H1 (cell line): Measurements from ENCODE around the gene PRKN. TPM values are rescaled to one million over a fixed set of nuclear protein-coding genes. Genes with fewer than 3 reads are reported as not detected.

Source experiments
- CTCF ChIA-PET: fragments of 300-600 bp; sonication (Branson Sonifier 250); formaldehyde crosslinking; loops from one replicate; lab custom pipeline; 2021; ENCODE audit not compliant: partially characterized antibody; lab: Charles Lee
- POLR2A ChIA-PET: fragments of 300-600 bp; sonication (Branson Sonifier 250); formaldehyde crosslinking; loops from one replicate; lab custom pipeline; 2021; ENCODE audit warnings: inconsistent platforms; ENCODE audit not compliant: partially characterized antibody; lab: Charles Lee
- DNase-seq, 2 experiments: peaks; one replicate each; pipeline versions ENCODE4 v3.0.0 to v3.0.0-alpha.2; 2010 to 2022; ENCODE audit warnings: low spot score in 2 of 2, low read depth in 1 of 2, mixed read lengths in 1 of 2
- FAIRE-seq: peaks from 2 replicates; lab custom pipeline; 2011; peaks lifted over from hg19 to GRCh38; lab: Jason Lieb, UNC
- H2AFZ ChIP-seq: 2 replicates; pipeline ENCODE4 v1.8.1; 2012; ENCODE audit warnings: low read length, inconsistent platforms
- H2AK5ac ChIP-seq: 2 replicates; pipeline ENCODE4 v1.6.1; 2013; ENCODE audit warnings: low read depth, low read length
- H2BK120ac ChIP-seq: replicated peaks from 2 replicates; pipeline ENCODE3; 2013; ENCODE audit warnings: low read depth, low read length, inconsistent platforms
- H2BK12ac ChIP-seq: 2 replicates; pipeline ENCODE4 v1.6.1; 2013; ENCODE audit warnings: low read depth, low read length
- H2BK15ac ChIP-seq: 2 replicates; pipeline ENCODE4 v1.6.1; 2013; ENCODE audit warnings: low read length
- H2BK20ac ChIP-seq: 2 replicates; pipeline ENCODE4 v1.6.1; 2013; ENCODE audit warnings: low read length
- H2BK5ac ChIP-seq: 2 replicates; pipeline ENCODE4 v1.6.1; 2013; ENCODE audit warnings: low read depth, low read length
- H3K14ac ChIP-seq: 2 replicates; pipeline ENCODE4 v1.6.1; 2013; ENCODE audit warnings: inconsistent platforms; ENCODE audit not compliant: insufficient read length
- H3K18ac ChIP-seq: 2 replicates; pipeline ENCODE4 v1.6.1; 2013; ENCODE audit warnings: low read length; ENCODE audit errors: extremely low read depth
- H3K23ac ChIP-seq: 2 replicates; pipeline ENCODE4 v1.6.1; 2013; ENCODE audit warnings: inconsistent platforms; ENCODE audit not compliant: insufficient read length
- H3K23me2 ChIP-seq: 2 replicates; pipeline ENCODE4 v1.6.1; 2013; ENCODE audit warnings: low read depth, low read length
- H3K27ac ChIP-seq: 2 replicates; pipeline ENCODE4 v1.6.1; 2011; ENCODE audit warnings: low read depth, low read length, inconsistent platforms
- H3K27me3 ChIP-seq, 4 experiments: replicated peaks in 1 of 4; 1 replicate in 1 of 4; 2 replicates in 3 of 4; pipeline versions ENCODE4 v1.6.1 to v1.8.1; 2011 to 2013; ENCODE audit warnings: low read length in 3 of 4, mild to moderate bottlenecking in 3 of 4, inconsistent platforms in 2 of 4, mixed read lengths in 2 of 4, moderate library complexity in 1 of 4; ENCODE audit not compliant: control insufficient read depth in 3 of 4, insufficient read depth in 3 of 4; ENCODE audit errors: extremely low read depth in 1 of 4
- H3K36me3 ChIP-seq, 4 experiments: 2 replicates each; pipeline versions ENCODE4 v1.6.1 to v1.8.1; 2011 to 2013; ENCODE audit warnings: mild to moderate bottlenecking in 4 of 4, low read length in 3 of 4, moderate library complexity in 2 of 4, control low read depth in 1 of 4, inconsistent platforms in 1 of 4; ENCODE audit not compliant: insufficient read depth in 4 of 4, control insufficient read depth in 2 of 4
- H3K4ac ChIP-seq: replicated peaks from 2 replicates; pipeline ENCODE3; 2013; ENCODE audit warnings: low read length, low read depth, mixed read lengths, inconsistent platforms; ENCODE audit not compliant: insufficient read length
- H3K4me1 ChIP-seq, 4 experiments: replicated peaks in 1 of 4; 1 replicate in 1 of 4; 2 replicates in 3 of 4; pipeline versions ENCODE4 v1.6.1 to v1.8.1; 2011 to 2013; ENCODE audit warnings: low read length in 3 of 4, inconsistent platforms in 2 of 4, mixed read lengths in 1 of 4; ENCODE audit not compliant: insufficient read depth in 4 of 4, control insufficient read depth in 3 of 4
- H3K4me2 ChIP-seq, 2 experiments: 2 replicates each; pipeline versions ENCODE4 v1.6.1 to v1.8.1; 2011 to 2013; ENCODE audit warnings: low read depth in 2 of 2, low read length in 2 of 2, control low read depth in 1 of 2, inconsistent platforms in 1 of 2, mild to moderate bottlenecking in 1 of 2; ENCODE audit not compliant: insufficient read depth in 1 of 2
- H3K4me3 ChIP-seq, 4 experiments: fragments of 200-600, 300-600 bp in 1 of 4; sonication (generic), shearing (Covaris generic), sonication (Bioruptor Twin) in 1 of 4; 2 replicates each; pipeline versions ENCODE4 v1.5.1 to v1.8.1; 2011 to 2016; ENCODE audit warnings: low read length in 4 of 4, low read depth in 3 of 4, control low read depth in 2 of 4, inconsistent platforms in 2 of 4, mild to moderate bottlenecking in 2 of 4, mixed read lengths in 1 of 4, moderate library complexity in 1 of 4; ENCODE audit not compliant: insufficient read depth in 2 of 4; ENCODE audit errors: extremely low read depth in 1 of 4
- H3K56ac ChIP-seq: replicated peaks from 2 replicates; pipeline ENCODE3; 2013; ENCODE audit warnings: low read depth, mild to moderate bottlenecking, mixed read lengths, low read length, inconsistent platforms; ENCODE audit not compliant: insufficient read length
- H3K79me1 ChIP-seq: 2 replicates; pipeline ENCODE4 v1.6.1; 2013; ENCODE audit warnings: low read depth, low read length, control low read depth
- H3K79me2 ChIP-seq, 2 experiments: 2 replicates each; pipeline versions ENCODE4 v1.6.1 to v1.8.1; 2012 to 2013; ENCODE audit warnings: low read length in 2 of 2, mild to moderate bottlenecking in 2 of 2, inconsistent platforms in 1 of 2; ENCODE audit not compliant: insufficient read depth in 2 of 2, control insufficient read depth in 1 of 2
- H3K9ac ChIP-seq, 4 experiments: replicated peaks in 1 of 4; 1 replicate in 1 of 4; 2 replicates in 3 of 4; pipeline versions ENCODE4 v1.6.1 to v1.8.1; 2011 to 2013; ENCODE audit warnings: low read depth in 3 of 4, low read length in 3 of 4, control low read depth in 2 of 4, mild to moderate bottlenecking in 2 of 4, moderate library complexity in 2 of 4, inconsistent platforms in 1 of 4; ENCODE audit errors: extremely low read depth in 1 of 4
- H3K9me3 ChIP-seq, 2 experiments: 2 replicates each; pipeline versions ENCODE4 v1.6.1 to v1.8.1; 2012 to 2013; ENCODE audit warnings: mild to moderate bottlenecking in 2 of 2, moderate library complexity in 2 of 2, control low read depth in 1 of 2, inconsistent platforms in 1 of 2, low read depth in 1 of 2, low read length in 1 of 2, mixed read lengths in 1 of 2; ENCODE audit not compliant: insufficient read depth in 2 of 2
- H4K20me1 ChIP-seq, 2 experiments: replicated peaks in 1 of 2; 2 replicates each; pipeline versions ENCODE3 to v1.8.1; 2011 to 2013; ENCODE audit warnings: inconsistent platforms in 2 of 2, low read length in 2 of 2, mild to moderate bottlenecking in 1 of 2; ENCODE audit not compliant: insufficient read depth in 2 of 2, control insufficient read depth in 1 of 2
- H4K5ac ChIP-seq: 2 replicates; pipeline ENCODE4 v1.6.1; 2013; ENCODE audit warnings: low read length, low read depth, mixed read lengths, inconsistent platforms; ENCODE audit not compliant: insufficient read length
- H4K8ac ChIP-seq: 2 replicates; pipeline ENCODE4 v1.8.0; 2013; ENCODE audit warnings: mild to moderate bottlenecking, moderate library complexity, low read length, inconsistent platforms; ENCODE audit not compliant: insufficient read depth; ENCODE audit errors: extremely low read depth
- H4K91ac ChIP-seq: replicated peaks from 2 replicates; pipeline ENCODE3; 2013; ENCODE audit warnings: low read length, mixed read lengths, inconsistent platforms; ENCODE audit not compliant: insufficient read length
- FOSL1 ChIP-seq: IDR thresholded peaks from 2 replicates; pipeline ENCODE4 v1.6.1; 2011; ENCODE audit warnings: mild to moderate bottlenecking, low read depth, low read length, moderate library complexity; ENCODE audit not compliant: insufficient read depth
- GABPA ChIP-seq: IDR thresholded peaks from 2 replicates; pipeline ENCODE4 v1.6.1; 2011; ENCODE audit warnings: mild to moderate bottlenecking, low read length, moderate library complexity, borderline replicate concordance; ENCODE audit not compliant: insufficient read depth
- GTF2F1 ChIP-seq: IDR thresholded peaks from 2 replicates; pipeline ENCODE4 v1.6.1; 2012; ENCODE audit warnings: low read depth, low read length, improper control_type of control experiment, borderline replicate concordance
- POLR2A ChIP-seq, 2 experiments: IDR thresholded peaks; 1 replicate in 1 of 2; 2 replicates in 1 of 2; pipeline ENCODE4 v1.6.1; 2011; ENCODE audit warnings: low read depth in 2 of 2, low read length in 2 of 2, mild to moderate bottlenecking in 2 of 2; ENCODE audit errors: control extremely low read depth in 1 of 2
- WGBS, 2 experiments: shearing (Covaris generic) in 1 of 2; methylation state at CpG; one replicate each; pipeline versions ENCODE4 v1.1.6 to v1.1.7; 2013 to 2015; ENCODE audit warnings: low lambda C conversion rate in 2 of 2, mixed read lengths in 2 of 2, inconsistent platforms in 1 of 2, low coverage in 1 of 2, missing lambda C conversion rate in 1 of 2; ENCODE audit not compliant: insufficient replicate concordance in 2 of 2, insufficient coverage in 1 of 2, insufficient read length in 1 of 2; ENCODE audit errors: extremely low coverage in 1 of 2, missing lambda C conversion rate in 1 of 2; 5-methylcytosine and 5-hydroxymethylcytosine counted together
- polyA plus RNA-seq, 7 experiments: library from polyadenylated mRNA; depleted of rRNA in 3 of 7; stranded (reverse) in 5 of 7; unstranded in 2 of 7; fragments of >200 nt in 5 of 7; fragments of 200-250 nt in 2 of 7; gene quantifications; 1 replicate in 5 of 7; 2 replicates in 1 of 7; 4 replicates in 1 of 7; pipeline versions ENCODE4 v1.2.1 to v1.2.3, GENCODE V29; 2011 to 2013; ENCODE audit warnings: missing spikeins in 2 of 7, mixed read lengths in 2 of 7
- total RNA-seq: library from RNA; stranded (reverse); fragmentation: NEBNext Ultra II Directional; extraction: Animal tissue kit (Norgen Biotek cat#: 25700); gene quantifications from 2 replicates; pipeline ENCODE4 v1.2.1, GENCODE V29; 2021

PRKN gene
- total and polyA plus RNA-seq, 2 of the 8 experiments (the other 6 are each of a cell fraction or from before 2014, with no cell fraction given): 0.13 to 0.29 TPM

GRCh38 chr6:162733489-162733888 is 5.9 kb upstream of the PRKN start:
- H3K4me2 ChIP-seq: no peak overlapping the region
- no peaks in the 10 kb centered on the region for H3K79me1 ChIP-seq
- ChIA-PET CTCF (interaction anchor here (0.6 kb wide), 1 partner anchor 1279 kb away, joined by 5 read pairs; no protein-coding TSS in a partner anchor), POLR2A (no interaction called here)
- no peaks in the 10 kb centered on the region for H3K36me3 ChIP-seq
- no peak for DNase-seq
- no peak overlapping the region for H2BK15ac ChIP-seq
- H3K23me2 ChIP-seq: no peaks in the 10 kb centered on the region
- no peaks in the 10 kb centered on the region for H3K4me1 ChIP-seq
- no peak overlapping the region for H3K23ac ChIP-seq
- no peak overlapping the region for H3K27ac ChIP-seq
- no peaks in the 10 kb centered on the region for H3K27me3 ChIP-seq
- no peak overlapping the region for H3K14ac ChIP-seq
- H2BK120ac ChIP-seq: no peak overlapping the region
- no peaks in the 10 kb centered on the region for H3K9me3 ChIP-seq
- no peak overlapping the region for H3K56ac ChIP-seq
- no peaks in the 10 kb centered on the region for H3K79me2 ChIP-seq
- no peak overlapping the region for H2BK12ac ChIP-seq
- H3K4ac ChIP-seq: no peak overlapping the region
- no peak overlapping the region for H2BK20ac ChIP-seq
- H2AFZ ChIP-seq: peak overlapping the region; percentile 97
- H4K91ac ChIP-seq: no peak overlapping the region
- H4K8ac ChIP-seq: no peak overlapping the region
- H4K5ac ChIP-seq: no peak overlapping the region
- peak; percentile 19 for FAIRE-seq
- no peak overlapping the region for H3K9ac ChIP-seq
- H4K20me1 ChIP-seq: no peaks in the 10 kb centered on the region
- no peak overlapping the region for H2AK5ac ChIP-seq
- H3K18ac ChIP-seq: no peak overlapping the region
- WGBS, 2 experiments: 76% methylated on average over 4 of the region's 4 CpGs; no CpG with 5 or more reads in 1 of the 2 experiments
- H2BK5ac ChIP-seq: no peak overlapping the region
- H3K4me3 ChIP-seq: no peak overlapping the region
- no peak for TF ChIP-seq POLR2A (IDR thresholded peaks at IDR 0.05; ENCODE audit: control extremely low read depth in 1 of 2, low read depth in 2 of 2, low read length in 2 of 2)
- TF ChIP-seq FOSL1: no peak
- TF ChIP-seq GABPA: no peak
- TF ChIP-seq GTF2F1: no peak
